Measurements from ENCODE around the gene CNNM4.
A peak's percentile ranks its signal among the peaks of the same experiment; 100 is the strongest.

CNNM4 gene

DNA sequence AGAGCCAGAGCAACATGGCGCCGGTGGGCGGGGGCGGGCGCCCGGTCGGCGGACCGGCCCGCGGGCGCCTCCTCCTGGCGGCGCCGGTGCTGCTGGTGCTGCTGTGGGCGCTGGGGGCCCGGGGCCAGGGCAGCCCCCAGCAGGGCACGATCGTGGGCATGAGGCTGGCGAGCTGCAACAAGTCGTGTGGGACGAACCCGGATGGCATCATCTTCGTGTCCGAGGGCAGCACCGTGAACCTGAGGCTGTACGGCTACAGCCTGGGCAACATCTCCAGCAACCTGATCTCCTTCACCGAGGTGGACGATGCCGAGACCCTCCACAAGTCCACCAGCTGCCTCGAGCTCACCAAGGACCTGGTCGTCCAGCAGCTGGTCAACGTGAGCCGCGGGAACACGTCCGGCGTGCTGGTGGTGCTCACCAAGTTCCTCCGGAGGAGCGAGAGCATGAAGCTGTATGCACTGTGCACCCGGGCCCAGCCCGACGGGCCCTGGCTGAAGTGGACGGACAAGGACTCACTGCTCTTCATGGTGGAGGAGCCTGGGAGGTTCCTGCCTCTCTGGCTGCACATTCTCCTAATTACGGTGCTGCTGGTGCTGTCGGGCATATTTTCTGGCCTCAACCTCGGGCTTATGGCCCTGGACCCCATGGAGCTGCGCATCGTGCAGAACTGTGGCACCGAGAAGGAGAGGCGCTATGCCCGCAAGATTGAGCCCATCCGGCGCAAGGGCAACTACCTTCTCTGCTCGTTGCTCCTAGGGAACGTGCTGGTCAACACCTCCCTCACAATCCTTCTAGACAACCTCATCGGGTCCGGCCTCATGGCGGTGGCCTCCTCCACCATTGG is 507 bp downstream of the CNNM4 start:
- no peak for DNase-seq

- DNase-seq, result peak; percentile 27
Measured at GRCh38 chr2:96762529-96763311, 2.0 kb downstream of the CNNM4 start.

- DNase-seq, result peak; percentile 18
Measured at GRCh38 chr2:96763511-96764252, 3.0 kb downstream of the CNNM4 start.

DNA sequence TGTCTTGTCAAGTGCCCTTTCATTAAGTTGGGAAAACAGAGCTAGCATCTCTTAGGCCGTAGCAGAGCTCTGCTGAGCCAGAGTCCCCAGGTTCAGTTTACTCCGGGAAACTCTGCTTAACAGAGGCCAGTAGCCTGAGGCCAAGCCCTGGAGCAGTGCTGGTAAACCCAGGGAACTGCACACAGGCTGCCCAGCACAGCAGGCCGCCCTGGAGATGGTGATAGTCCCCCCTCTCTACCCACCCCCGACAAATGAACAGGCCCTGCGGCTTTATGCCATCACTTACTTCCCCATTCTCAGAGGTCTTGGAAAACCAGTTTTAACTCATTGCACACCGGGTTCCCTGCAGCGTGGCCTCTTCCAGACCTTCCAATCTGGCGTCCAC is 3.5 kb downstream of the CNNM4 start:
- no peak for DNase-seq

GRCh38 chr2:96767135-96767871 is 6.6 kb downstream of the CNNM4 start:
- no peak for DNase-seq

GRCh38 chr2:96768083-96768561 is 7.4 kb downstream of the CNNM4 start:
- DNase-seq, result no peak

- no peak for DNase-seq
Measured at GRCh38 chr2:96769814-96770213, 9.1 kb downstream of the CNNM4 start.

GRCh38 chr2:96770442-96771202 is 9.9 kb downstream of the CNNM4 start:
- no peak for DNase-seq

- DNase-seq, result no peak
Measured at GRCh38 chr2:96771796-96772618, 11.3 kb downstream of the CNNM4 start.

DNA sequence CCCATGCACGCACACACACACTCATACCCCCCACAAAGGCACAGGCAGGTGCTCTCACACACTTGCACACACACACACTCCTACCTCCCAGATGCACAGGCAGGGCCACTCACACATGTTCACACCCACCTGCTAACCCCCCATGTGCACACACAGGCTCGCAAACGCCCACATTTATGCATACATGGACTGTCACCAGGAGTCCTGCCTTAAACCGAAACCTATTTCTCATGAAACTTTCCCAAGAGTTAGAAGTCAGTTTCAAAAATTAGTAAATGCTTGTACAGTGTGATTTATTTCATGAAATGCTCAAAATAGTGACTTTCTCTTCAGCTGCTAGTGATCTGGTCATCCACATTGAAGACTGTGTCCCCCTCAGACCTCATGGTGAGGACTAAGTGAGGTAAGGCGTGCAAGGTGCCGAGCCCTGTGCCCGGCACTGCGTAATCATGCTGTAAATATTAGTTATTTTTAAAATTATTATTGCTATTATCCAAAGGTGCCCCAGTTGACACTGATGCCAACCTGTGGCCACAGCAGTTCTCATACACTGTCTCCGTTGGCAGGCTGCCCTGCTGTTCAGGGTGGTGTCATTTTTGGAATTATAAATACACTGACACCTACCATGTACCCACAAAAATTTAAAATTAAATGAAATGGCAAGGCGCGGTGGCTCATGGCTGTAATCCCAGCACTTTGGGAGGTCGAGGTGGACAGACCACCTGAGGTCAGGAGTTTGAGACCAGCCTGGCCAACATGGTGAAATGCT is 12.4 kb downstream of the CNNM4 start:
- DNase-seq, result no peak

- DNase-seq, result peak; percentile 47
Measured at GRCh38 chr2:96773922-96774321, 13.2 kb downstream of the CNNM4 start.

DNA sequence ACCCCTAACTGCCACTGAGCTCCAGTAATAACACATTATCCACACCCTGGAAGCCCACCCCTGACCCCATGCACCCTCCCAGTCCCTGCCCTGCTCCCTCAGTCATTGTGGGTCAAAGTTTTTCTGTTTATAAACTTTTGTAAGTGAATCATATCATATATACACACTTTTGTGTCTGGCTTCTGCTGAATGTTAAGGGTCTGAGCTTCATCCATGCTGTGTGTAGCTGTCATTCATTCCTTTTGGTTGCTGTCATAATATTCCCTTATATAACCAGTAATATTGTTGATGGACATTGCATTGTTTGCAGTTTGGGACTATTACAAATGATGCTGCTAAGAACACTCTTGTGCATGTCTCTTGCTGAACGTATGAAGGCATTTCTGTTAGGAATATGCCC is 14.5 kb downstream of the CNNM4 start:
- DNase-seq, result no peak

- DNase-seq, result no peak
Measured at GRCh38 chr2:96783388-96783787, 22.7 kb downstream of the CNNM4 start.

- DNase-seq, result no peak
Measured at GRCh38 chr2:96787411-96787810, 26.7 kb downstream of the CNNM4 start.

DNA sequence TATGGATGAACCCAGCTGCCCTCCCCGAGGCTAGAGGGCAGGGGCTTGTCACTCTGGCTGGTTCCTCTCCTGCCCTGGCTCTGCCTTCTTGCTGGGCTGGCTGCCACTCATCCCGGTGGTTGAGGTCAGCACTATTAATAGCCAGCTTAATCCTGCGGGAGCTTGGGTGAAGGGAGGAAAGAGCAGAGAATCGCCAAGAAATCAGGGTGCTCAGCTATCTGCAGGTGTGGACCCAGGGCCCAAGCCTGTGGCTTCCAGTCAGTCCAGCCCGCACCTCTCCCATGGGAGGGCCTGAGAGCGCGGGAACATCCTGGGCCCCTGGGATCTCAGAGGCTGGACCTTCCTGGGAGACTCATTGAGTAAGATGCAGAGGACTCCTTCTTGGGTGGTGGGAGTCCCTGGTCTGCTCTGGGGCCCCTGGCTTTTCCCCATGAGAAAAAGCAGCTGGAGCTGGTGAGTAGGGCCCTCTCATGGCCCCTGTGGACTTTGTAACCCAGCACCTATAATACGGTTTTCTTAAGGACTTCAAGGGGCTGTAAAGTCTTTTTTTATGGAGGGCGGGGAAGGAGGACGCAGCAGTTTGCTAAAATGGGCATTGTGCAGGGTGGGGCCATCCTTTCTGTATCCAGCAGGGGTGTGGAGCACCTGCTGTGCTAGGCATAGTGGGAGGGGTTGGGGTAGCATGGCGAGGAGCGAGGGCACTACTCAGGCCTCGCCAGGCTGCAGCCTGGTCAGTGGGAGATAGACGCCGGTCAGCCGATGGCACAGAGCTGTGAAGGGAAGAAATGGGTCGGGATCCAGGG is 27.9 kb downstream of the CNNM4 start:
- DNase-seq, result no peak

GRCh38 chr2:96789245-96789617 is 28.5 kb downstream of the CNNM4 start:
- no peak for DNase-seq

DNA sequence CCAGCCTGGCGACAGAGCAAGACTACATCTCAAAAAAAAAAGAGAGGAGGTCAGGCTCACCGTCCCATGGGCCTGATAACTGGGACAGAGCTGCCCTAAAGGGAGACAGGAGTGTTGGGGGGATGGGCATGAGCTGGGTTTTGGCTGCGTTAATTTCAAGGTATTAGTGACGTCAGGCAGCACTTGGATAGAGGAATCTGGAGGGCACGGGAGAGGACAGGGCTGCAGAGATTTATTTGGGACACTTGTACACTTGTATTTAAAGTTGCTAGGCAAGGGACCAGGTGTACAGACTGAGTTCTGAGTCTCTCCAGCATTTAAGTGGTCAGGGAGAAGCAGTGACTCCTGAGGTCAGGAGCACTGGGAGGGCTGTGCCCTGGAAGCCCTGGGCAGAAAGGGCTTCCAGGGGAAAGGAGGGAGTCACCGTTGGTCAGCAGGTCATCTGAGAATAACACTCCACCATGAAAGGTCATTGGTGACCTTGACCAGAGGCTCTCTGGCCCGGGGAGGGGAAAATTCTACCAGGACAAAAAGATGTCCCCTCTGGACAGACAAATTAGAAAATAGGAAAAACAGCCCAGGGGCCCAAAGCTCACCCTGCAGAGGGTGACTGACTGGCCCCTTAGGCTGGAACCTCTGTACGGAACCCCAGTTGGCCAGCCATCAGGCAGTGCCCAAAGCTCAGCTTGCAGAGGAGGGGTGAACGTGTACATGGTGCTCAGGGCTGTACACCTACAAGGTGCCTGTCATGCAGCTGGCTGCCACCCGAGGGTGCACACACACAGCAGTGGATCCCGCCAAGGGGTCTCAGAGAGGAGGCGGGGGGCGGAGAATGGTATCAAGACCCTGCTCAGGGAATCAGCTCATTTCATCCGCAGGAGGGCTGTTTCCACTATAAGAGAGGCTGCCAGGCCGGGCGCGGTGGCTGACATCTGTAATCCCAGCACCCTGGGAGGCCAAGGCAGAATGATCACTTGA is 32.4 kb downstream of the CNNM4 start:
- no peak for DNase-seq

DNA sequence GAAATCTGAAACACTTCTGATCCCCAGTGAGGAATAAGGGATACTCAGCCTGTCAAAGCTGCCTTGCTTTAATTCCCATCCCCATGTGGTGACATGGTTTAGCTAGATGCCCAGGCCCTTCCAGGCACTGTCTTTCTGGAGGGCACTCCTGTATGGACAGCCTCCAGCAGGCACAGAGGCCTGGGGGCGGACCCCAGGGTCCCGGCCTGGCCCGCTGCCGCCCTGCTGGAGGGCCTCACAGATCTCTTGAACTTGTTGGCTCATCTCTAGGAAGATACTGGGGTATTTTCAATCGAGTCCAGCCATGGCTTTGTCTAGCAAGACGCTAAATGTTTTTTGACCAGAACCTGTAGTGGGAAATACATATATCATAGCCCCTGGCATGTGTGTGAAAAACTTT is 34.4 kb downstream of the CNNM4 start:
- no peak for DNase-seq

Data from NCI-H1436 (cell line).